HUES48 (cell line): ENCODE results near the gene AQP7.

Experiments
- H3K27ac ChIP-seq: one replicate; pipeline ENCODE4 v1.7.0; 2013; ENCODE audit warnings: low read depth, low read length, inconsistent platforms
- H3K27me3 ChIP-seq: 2 replicates; pipeline ENCODE4 v1.6.1; 2013; ENCODE audit warnings: mild to moderate bottlenecking, low read length; ENCODE audit not compliant: control insufficient read depth, insufficient read depth
- H3K36me3 ChIP-seq: 2 replicates; pipeline ENCODE4 v1.6.1; 2013; ENCODE audit warnings: low read length; ENCODE audit not compliant: control insufficient read depth, insufficient read depth
- H3K4me1 ChIP-seq: 2 replicates; pipeline ENCODE4 v1.6.1; 2013; ENCODE audit warnings: mild to moderate bottlenecking, low read length; ENCODE audit not compliant: control insufficient read depth, insufficient read depth
- H3K4me3 ChIP-seq: 2 replicates; pipeline ENCODE4 v1.5.1; 2013; ENCODE audit warnings: mild to moderate bottlenecking, low read depth, low read length
- H3K9ac ChIP-seq: 2 replicates; pipeline ENCODE4 v1.6.1; 2013; ENCODE audit warnings: mild to moderate bottlenecking, low read depth, low read length, moderate library complexity
- H3K9me3 ChIP-seq: 2 replicates; pipeline ENCODE4 v1.6.1; 2013; ENCODE audit warnings: low read length; ENCODE audit not compliant: control insufficient read depth, insufficient read depth

The AQP7 gene

GRCh38 chr9:33442125-33442524 lies 39.8 kb upstream of the AQP7 start:
- Histone ChIP-seq H3K4me3 (no peak overlapping the region), H3K9me3 (no peaks in the 10 kb centered on the region), H3K4me1 (peaks cover 5% of the 10 kb centered on the region), H3K27ac (no peak overlapping the region), H3K27me3 (peaks cover 14% of the 10 kb centered on the region), H3K9ac (no peak overlapping the region), H3K36me3 (no peaks in the 10 kb centered on the region)

GRCh38 chr9:33440609-33441008 lies 38.2 kb upstream of the AQP7 start:
- Histone ChIP-seq H3K9ac (no peak overlapping the region), H3K4me3 (no peak overlapping the region), H3K4me1 (no peaks in the 10 kb centered on the region; the same call in 1 of the 2 replicates), H3K9me3 (no peaks in the 10 kb centered on the region), H3K27me3 (peaks cover under 1% of the 10 kb centered on the region; the same call in 1 of the 2 replicates), H3K27ac (no peak overlapping the region), H3K36me3 (no peaks in the 10 kb centered on the region)

- Histone ChIP-seq H3K9ac (no peak overlapping the region), H3K4me3 (no peak overlapping the region), H3K9me3 (no peaks in the 10 kb centered on the region), H3K4me1 (no peaks in the 10 kb centered on the region), H3K27ac (no peak overlapping the region), H3K27me3 (no peaks in the 10 kb centered on the region; the same call in 1 of the 2 replicates), H3K36me3 (no peaks in the 10 kb centered on the region)
These were observed 37.8 kb upstream of the AQP7 start for GRCh38 chr9:33440204-33440603.

- Histone ChIP-seq H3K9me3 (no peaks in the 10 kb centered on the region), H3K27ac (no peak overlapping the region), H3K9ac (no peak overlapping the region), H3K27me3 (no peaks in the 10 kb centered on the region), H3K4me1 (no peaks in the 10 kb centered on the region), H3K36me3 (no peaks in the 10 kb centered on the region), H3K4me3 (no peak overlapping the region)
These were observed 37.4 kb upstream of the AQP7 start for GRCh38 chr9:33439731-33440130.

GRCh38 chr9:33438926-33439680 lies 36.7 kb upstream of the AQP7 start:
- H3K36me3 ChIP-seq, result no peaks in the 10 kb centered on the region
- no peaks in the 10 kb centered on the region for H3K27me3 ChIP-seq
- H3K27ac ChIP-seq, result no peak overlapping the region
- H3K4me3 ChIP-seq, result no peak overlapping the region
- no peaks in the 10 kb centered on the region for H3K4me1 ChIP-seq
- no peaks in the 10 kb centered on the region for H3K9me3 ChIP-seq
- no peak overlapping the region for H3K9ac ChIP-seq

- H3K36me3 ChIP-seq, result no peaks in the 10 kb centered on the region
- no peak overlapping the region for H3K4me3 ChIP-seq
- H3K4me1 ChIP-seq, result no peaks in the 10 kb centered on the region
- H3K27ac ChIP-seq, result no peak overlapping the region
- H3K27me3 ChIP-seq, result no peaks in the 10 kb centered on the region
- no peak overlapping the region for H3K9ac ChIP-seq
- no peaks in the 10 kb centered on the region for H3K9me3 ChIP-seq
These were observed 35.5 kb upstream of the AQP7 start for GRCh38 chr9:33437898-33438297.

- H3K9me3 ChIP-seq, result no peaks in the 10 kb centered on the region
- no peaks in the 10 kb centered on the region for H3K36me3 ChIP-seq
- no peaks in the 10 kb centered on the region for H3K27me3 ChIP-seq
- H3K4me1 ChIP-seq, result no peaks in the 10 kb centered on the region
- no peak overlapping the region for H3K4me3 ChIP-seq
- no peak overlapping the region for H3K9ac ChIP-seq
- no peak overlapping the region for H3K27ac ChIP-seq
These were observed 34.8 kb upstream of the AQP7 start for GRCh38 chr9:33437205-33437604.

GRCh38 chr9:33436445-33436844 lies 34.1 kb upstream of the AQP7 start:
- Histone ChIP-seq H3K27me3 (no peaks in the 10 kb centered on the region), H3K36me3 (no peaks in the 10 kb centered on the region), H3K4me3 (no peak overlapping the region), H3K9ac (no peak overlapping the region), H3K27ac (no peak overlapping the region), H3K4me1 (no peaks in the 10 kb centered on the region), H3K9me3 (no peaks in the 10 kb centered on the region)

GRCh38 chr9:33435821-33436277 lies 33.5 kb upstream of the AQP7 start:
- Histone ChIP-seq H3K9me3 (no peaks in the 10 kb centered on the region), H3K4me1 (no peaks in the 10 kb centered on the region), H3K4me3 (no peak overlapping the region), H3K9ac (no peak overlapping the region), H3K27ac (no peak overlapping the region), H3K36me3 (no peaks in the 10 kb centered on the region), H3K27me3 (no peaks in the 10 kb centered on the region)

- Histone ChIP-seq H3K4me1 (no peaks in the 10 kb centered on the region), H3K4me3 (no peak overlapping the region), H3K36me3 (no peaks in the 10 kb centered on the region), H3K9ac (no peak overlapping the region), H3K9me3 (no peaks in the 10 kb centered on the region), H3K27ac (no peak overlapping the region), H3K27me3 (no peaks in the 10 kb centered on the region)
These were observed 32.1 kb upstream of the AQP7 start for GRCh38 chr9:33434317-33435105.

- Histone ChIP-seq H3K4me1 (no peaks in the 10 kb centered on the region), H3K4me3 (no peak overlapping the region), H3K27ac (no peak overlapping the region), H3K27me3 (no peaks in the 10 kb centered on the region), H3K9ac (no peak overlapping the region), H3K36me3 (no peaks in the 10 kb centered on the region), H3K9me3 (no peaks in the 10 kb centered on the region)
These were observed 31.5 kb upstream of the AQP7 start for GRCh38 chr9:33433871-33434270.
